ENCODE measurements around the gene DGUOK.
"Not testable (repeated sequence)": the region's sequence is repeated elsewhere in the genome, so short reads cannot be mapped to it uniquely, and the experiment has no call there.

The DGUOK gene

DNA sequence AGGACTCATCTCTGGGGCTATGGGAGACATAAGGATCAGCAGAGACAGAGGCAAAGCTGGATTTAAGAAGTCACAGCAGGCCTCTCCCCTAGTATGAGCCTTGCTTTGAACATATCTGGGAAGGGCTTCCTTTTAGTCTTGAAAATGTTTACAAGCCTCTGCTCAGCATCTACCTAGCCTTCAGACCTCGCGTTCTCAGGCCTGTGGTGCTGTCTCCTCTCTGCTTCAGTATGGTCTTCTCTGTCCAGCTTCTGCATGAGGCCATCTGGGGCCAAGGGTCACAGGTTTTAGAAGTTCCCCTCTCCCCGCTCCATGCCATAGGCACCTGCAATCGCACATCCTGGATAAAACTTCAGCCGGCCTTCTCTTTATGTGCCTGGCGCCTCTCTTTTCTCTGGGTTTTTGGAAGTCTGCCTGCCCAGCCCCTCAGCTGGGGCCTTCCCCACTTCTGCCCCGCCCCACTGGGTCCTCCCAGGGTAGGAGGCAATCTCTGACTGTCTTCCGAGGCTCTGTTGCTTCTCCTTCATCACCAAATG is 26.8 kb upstream of the DGUOK start:
- in situ Hi-C loops (cut with MboI; ENCODE audit: low sequenced_read_pairs), result no loop called here

DNA sequence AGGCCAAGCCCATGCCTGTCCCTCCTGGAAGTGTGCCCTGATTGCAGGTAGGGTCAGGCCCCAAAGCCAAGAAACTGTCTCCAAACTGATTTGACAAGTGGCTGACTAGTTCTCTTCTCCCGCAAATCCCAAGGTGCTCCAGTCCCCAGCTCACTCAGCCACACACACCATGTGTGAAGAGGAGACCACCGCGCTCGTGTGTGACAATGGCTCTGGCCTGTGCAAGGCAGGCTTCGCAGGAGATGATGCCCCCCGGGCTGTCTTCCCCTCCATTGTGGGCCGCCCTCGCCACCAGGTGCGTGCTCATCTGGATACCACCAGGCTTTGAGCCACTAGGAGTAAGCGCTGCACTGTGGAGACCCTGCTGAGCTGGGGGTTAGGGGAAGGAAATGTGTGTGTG is 25.5 kb upstream of the DGUOK start:
- in situ Hi-C loops (cut with MboI; ENCODE audit: low sequenced_read_pairs), result no loop called here

GRCh38 chr2:73902284-73902683 is 24.4 kb upstream of the DGUOK start:
- in situ Hi-C loops (cut with MboI; ENCODE audit: low sequenced_read_pairs), result no loop called here

DNA sequence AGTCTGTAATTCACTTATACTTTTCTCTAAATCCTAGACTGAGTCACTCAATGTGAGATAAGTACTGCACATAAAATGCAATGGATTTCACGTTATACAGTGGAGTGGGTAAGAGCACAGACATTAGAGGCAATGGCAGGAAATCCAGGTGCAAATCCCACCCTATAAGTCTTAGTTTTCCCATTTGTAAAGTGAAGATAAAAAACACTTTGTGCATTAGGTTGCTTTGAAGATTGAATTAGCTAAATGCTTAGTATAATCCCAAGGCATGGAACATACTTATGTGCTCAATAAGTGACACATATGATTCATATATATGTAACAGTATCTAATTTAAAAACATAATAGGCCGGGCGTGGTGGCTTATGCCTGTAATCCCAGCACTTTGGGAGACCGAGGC is 23.4 kb upstream of the DGUOK start:
- in situ Hi-C loops (cut with MboI; ENCODE audit: low sequenced_read_pairs), result no loop called here

DNA sequence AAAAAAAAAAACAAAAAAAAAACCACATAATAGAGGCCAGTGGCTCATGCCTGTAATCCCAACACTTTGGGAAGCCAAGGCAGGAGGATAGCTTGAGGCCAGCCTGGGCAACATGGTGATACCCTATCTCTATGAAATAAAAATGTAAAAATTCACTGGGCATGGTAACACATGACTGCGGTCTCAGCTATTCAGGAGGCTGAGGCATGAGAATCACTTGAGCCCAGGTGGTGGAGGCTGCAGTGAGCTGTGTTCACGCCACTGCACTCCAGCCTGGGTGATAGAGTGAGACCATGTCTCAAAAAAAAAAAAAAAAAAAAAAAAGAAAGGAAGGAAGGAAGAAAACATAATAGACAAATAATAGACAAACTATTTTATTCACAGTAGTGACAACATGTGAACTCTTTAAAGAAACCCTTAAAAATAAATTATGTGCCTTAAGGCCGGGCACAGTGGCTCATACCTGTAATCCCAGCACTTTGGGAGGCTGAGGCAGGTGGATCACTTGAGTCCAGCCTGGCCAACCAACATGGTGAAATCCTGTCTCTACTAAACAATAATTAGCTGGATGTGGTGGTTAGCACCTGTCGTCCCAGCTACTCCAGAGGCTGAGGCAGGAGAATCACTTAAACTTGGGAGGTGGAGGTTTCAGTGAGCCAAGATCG is 22.6 kb upstream of the DGUOK start:
- in situ Hi-C loops (cut with MboI; ENCODE audit: low sequenced_read_pairs), result not testable (repeated sequence)

DNA sequence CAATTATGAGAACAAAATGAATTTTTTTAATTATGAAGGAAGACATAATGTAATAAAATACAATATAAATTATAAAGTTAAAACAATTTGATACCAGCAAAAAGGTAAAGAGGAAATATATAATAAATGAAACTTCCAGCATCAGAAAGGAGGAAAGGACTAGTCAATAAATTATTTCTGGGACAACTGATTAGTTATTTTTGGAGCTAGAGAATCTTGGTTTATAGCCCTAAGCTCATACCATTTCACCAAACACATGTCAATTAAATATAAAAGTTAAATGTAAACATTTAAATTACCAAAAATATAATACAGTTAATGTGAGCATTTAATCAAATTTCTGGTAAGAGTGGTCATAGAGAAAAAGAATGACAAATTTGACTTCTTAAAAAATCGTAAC is 21.7 kb upstream of the DGUOK start:
- in situ Hi-C loops (cut with MboI; ENCODE audit: low sequenced_read_pairs), result no loop called here

DNA sequence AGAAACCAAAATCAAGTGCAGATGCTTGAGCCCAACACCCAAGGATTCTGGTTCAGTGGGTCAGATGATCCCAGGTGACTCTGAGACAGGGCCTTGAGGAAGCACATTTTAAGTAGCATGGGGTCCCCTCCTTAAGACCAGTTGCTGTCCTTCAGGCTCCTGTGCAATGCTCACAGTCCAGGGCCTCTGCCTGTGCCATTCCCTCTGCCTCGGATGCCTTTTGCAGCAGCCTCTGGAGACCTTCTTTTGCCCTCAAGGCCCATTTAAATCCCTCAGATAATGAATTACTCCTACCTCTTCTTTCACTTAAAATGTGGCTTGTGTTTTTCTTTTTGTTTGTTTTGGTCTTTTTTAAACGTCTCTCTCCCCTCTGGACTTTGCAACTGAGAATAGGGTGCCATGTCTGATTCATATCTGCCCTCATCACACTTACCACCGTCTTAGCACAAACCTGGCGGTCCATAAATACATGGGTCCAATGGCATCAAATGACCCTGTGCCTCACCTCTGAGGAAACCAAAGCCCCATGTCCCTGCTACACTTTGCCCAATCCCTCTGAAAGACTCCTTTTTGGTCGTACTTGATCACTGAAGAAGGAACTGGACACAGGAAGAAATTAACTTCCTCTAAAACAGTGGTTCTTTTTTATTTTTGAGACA is 19.7 kb upstream of the DGUOK start:
- in situ Hi-C loops (cut with MboI; ENCODE audit: low sequenced_read_pairs), result no loop called here

- in situ Hi-C loops (cut with MboI; ENCODE audit: low sequenced_read_pairs), result no loop called here
Observed at GRCh38 chr2:73907840-73908452, 18.7 kb upstream of the DGUOK start.

DNA sequence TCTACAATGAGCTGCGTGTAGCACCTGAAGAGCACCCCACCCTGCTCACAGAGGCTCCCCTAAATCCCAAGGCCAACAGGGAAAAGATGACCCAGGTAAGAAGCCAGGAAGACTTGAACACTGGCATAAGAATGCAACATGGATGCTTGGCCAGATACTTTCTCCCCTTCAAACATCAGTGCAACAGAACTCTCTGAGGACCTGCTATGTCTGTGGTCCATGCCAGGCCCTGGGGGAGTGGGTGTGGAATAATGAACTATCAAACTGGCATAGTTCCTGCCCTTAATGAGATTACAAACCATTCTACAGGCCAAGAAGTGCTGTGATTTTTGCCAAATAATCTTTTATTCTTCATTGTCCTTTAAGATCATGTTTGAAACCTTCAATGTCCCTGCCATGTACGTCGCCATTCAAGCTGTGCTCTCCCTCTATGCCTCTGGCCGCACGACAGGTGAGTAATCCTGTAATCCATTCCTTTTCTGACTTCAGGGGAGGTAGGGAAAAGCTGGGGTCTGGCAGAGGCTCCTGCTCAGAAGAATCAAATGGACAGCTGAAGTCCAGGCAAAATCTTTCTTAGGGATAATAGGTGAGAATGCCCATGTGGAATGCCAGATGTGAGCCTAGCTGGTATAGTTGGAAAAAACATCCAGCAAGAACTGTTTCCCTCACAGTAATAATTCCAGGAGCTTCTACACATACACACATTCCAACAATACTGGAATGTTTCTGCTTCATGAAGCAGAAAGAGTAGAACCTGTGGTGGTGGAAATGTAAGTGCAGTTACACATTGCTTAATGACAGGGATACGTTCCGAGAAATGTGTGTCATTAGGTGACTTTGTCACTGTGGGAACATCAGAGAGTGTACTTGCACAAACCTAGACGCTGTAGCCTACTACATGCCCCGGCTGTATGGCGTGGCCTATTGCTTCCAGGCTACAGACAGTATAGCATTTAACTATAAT is 17.7 kb upstream of the DGUOK start:
- in situ Hi-C loops (cut with MboI; ENCODE audit: low sequenced_read_pairs), result no loop called here

- in situ Hi-C loops (cut with MboI; ENCODE audit: low sequenced_read_pairs), result no loop called here
Observed at GRCh38 chr2:73910873-73911547, 15.7 kb upstream of the DGUOK start.

DNA sequence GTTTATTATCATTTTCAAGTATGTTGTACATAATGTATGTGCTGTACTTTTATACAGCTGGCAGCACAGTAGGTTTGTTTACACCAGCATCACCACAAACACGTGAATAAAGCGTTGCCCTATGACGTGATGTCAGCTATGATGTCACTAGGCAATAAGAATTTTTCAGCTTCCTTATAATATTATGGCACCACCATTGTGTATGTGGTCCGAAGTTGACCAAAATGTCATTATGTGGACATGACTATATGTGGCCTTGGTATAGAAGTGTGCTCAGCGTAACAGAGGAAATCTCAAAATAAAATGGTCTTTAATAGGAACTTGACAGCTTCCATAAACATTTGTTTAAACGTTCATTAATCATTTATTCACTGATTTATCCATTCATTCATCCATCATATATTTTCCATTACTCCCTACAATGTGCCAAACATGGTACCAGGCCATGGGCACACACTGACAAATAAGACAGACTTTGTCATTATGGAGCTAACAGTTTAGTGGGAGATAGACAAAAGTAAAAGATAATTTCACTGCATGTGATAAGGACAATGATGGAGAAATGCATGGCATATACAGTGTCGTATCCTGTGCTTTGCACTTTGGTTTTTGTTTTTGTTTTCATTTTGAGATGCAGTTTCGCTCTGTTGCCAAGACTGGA is 15.0 kb upstream of the DGUOK start:
- in situ Hi-C loops (cut with MboI; ENCODE audit: low sequenced_read_pairs), result no loop called here

DNA sequence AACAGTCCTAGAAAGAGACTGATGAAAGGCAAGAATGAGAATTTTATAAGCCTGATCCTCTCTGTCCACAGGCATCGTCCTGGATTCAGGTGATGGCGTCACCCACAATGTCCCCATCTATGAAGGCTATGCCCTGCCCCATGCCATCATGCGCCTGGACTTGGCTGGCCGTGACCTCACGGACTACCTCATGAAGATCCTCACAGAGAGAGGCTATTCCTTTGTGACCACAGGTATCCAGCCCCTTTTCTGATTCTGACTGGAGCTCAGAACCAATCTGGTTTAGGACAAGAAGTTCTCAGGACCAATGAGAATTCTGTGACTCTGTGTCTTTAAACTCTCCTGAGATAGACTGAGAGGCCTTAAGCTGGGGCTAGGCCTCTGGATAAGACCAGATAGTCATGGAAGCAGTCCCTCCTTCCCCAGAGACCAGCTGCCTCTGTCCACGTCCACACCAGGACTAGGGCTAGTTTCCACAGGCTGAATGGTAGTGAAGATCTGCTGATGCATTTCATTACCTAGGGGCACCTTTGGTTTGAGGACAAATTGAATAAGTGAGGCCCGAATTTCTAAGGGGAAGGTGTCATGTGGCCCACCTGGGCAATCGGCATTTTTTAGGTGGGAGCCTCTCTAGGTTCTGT is 13.1 kb upstream of the DGUOK start:
- in situ Hi-C loops (cut with MboI; ENCODE audit: low sequenced_read_pairs), result no loop called here

DNA sequence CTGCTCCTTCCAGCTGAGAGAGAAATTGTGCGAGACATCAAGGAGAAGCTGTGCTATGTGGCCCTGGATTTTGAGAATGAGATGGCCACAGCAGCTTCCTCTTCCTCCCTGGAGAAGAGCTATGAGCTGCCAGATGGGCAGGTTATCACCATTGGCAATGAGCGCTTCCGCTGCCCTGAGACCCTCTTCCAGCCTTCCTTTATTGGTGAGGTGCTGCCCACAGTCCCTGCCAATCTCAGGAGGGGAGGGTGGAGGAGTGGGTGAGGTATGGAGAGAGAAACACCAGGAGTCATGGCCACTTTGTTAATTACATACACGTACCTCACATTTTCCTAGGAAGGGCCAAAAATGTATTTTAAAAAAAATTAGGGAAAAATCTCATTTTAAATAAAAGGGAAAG is 12.0 kb upstream of the DGUOK start:
- in situ Hi-C loops (cut with MboI; ENCODE audit: low sequenced_read_pairs), result no loop called here

DNA sequence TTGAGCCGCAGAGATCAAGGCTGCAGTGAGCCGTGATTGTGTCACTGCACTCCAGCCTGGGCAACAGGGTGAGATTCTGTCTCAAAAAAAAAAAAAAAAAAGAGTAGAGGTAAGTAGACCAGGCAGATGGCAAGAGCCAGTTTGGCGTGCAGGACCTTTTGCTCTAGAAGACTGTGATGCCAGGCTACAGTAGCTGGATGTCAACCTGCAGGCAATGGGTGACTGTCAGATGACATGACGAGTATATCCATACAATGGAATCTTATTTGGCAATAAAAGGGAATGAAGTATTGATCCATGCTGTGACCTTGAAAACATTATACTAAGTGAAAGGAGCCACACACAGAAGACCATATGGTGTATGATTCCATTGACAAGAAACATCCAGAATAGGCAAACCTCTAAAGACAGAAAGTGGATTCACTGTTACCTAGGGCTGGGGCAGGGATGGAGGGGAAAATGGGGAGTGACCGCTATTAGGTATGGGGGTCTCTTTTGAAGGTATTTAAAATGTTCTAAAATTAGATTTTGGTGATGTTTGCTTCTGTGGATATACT is 11.2 kb upstream of the DGUOK start:
- in situ Hi-C loops (cut with MboI; ENCODE audit: low sequenced_read_pairs), result no loop called here

DNA sequence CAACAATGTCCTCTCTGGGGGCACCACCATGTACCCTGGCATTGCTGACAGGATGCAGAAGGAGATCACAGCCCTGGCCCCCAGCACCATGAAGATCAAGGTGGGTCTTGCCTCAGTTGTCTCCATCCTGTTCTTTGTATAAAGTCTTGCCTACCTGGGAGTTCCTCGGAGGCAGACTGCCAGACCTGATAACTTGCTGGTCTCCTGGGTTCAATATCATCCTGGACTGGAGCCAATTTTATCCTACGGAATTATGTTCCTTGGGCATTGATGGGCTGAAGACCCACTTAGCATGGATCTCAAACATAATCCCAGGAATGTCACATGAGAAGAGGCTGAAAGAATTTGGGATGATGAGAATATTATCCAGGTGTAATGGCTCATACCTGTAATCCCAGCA is 10.0 kb upstream of the DGUOK start:
- in situ Hi-C loops (cut with MboI; ENCODE audit: low sequenced_read_pairs), result no loop called here

DNA sequence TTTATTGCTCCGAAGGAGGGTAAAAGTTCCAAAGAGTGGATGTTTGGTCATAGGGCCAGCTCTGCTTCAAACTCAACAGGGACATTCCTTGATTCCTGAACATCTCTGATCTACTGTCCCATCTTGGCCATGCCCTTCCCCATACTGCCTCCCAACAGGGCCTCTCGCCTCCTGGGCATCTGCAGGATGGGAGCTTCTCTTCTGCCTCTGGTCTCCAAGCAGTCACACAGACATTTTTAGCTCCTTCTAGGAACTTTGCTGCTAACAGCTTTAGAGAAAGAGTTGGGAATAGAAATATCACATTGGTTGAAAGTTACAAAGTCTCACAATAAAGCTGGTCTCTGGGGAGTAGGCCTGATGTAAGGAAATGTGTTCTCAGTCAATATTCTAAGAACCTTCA is 9.4 kb upstream of the DGUOK start:
- in situ Hi-C loops (cut with MboI; ENCODE audit: low sequenced_read_pairs), result no loop called here

- in situ Hi-C loops (cut with MboI; ENCODE audit: low sequenced_read_pairs), result no loop called here
Observed at GRCh38 chr2:73917696-73918207, 8.9 kb upstream of the DGUOK start.

DNA sequence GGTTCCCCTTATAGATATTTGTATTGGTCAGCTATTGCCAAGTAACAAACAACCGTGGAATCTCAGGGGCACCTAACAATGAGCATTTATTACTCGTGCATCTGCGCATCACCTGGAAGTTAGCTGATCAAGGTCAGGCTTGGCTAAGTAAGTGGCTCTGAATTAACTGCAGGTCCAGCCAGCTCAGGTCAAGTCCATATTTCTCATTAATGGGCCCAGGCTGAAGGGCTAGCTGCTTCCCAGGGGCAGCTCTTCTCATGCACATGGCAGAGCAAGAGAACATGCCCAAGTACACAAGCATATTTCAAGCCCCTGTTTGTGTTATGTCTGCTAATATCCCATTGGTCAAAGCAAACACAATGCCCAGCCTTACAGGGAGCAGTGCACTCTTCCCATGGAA is 7.8 kb upstream of the DGUOK start:
- in situ Hi-C loops (cut with MboI; ENCODE audit: low sequenced_read_pairs), result no loop called here

All from HL-60/S4 (cell line).